ENCODE results near the gene HES2.
"Not testable (repeated sequence)": the region's sequence is repeated elsewhere in the genome, so short reads cannot be mapped to it uniquely, and the experiment has no call there.

- TF ChIP-seq ZNF114 (CRISPR knock-in tag; IDR thresholded peaks at IDR 0.05); POLR2AphosphoS5 (IDR thresholded peaks at IDR 0.05; ENCODE audit: low read depth); EZH2 (IDR thresholded peaks at IDR 0.05; ENCODE audit: low read depth, unreplicated experiment); CREB1 (CRISPR knock-in tag; IDR thresholded peaks at IDR 0.05; ENCODE audit: low read depth); EZH2phosphoT487 (IDR thresholded peaks at IDR 0.05; ENCODE audit: unreplicated experiment); REST (IDR thresholded peaks at IDR 0.05; ENCODE audit: unreplicated experiment); JUNB (IDR thresholded peaks at IDR 0.05; ENCODE audit: unreplicated experiment); STAT1 (IDR thresholded peaks at IDR 0.05; ENCODE audit: unreplicated experiment); NANOG (IDR thresholded peaks at IDR 0.05; ENCODE audit: borderline replicate concordance); ZNF331 (CRISPR knock-in tag; IDR thresholded peaks at IDR 0.05; ENCODE audit: low read depth); ZNF462 (CRISPR knock-in tag; IDR thresholded peaks at IDR 0.05); ETS1 (IDR thresholded peaks at IDR 0.05): not testable (repeated sequence)
- peak in 1 of 2 experiments; percentile 12; a peak in 1 of 4 replicates for TF ChIP-seq CTCF (conservative IDR thresholded peaks at IDR 0.05; ENCODE audit: low read depth in 2 of 2)
These were observed 8.7 kb upstream of the HES2 start for GRCh38 chr1:6428453-6428852.
